ENCODE data around the gene FAM131A. TPM values are rescaled to one million over a fixed set of nuclear protein-coding genes. Genes with fewer than 3 reads are reported as not detected.

Gene FAM131A
- polyA plus RNA-seq, 3 donors: 7.6 to 16.5 (median 13.9) TPM

- 2 to 4% (median 3%) methylated on average over 34 to 42 of the region's 42 CpGs for WGBS, 3 donors
- no peak overlapping the region for H3K27ac ChIP-seq (ENCODE audit: low read depth, low read length)
Observed at GRCh38 chr3:184380627-184381260, 43.3 kb downstream of the FAM131A start.

GRCh38 chr3:184381261-184382224, 44.1 kb downstream of the FAM131A start:
- 12 to 58% (median 14%) methylated on average over 45 to 55 of the region's 55 CpGs for WGBS, 3 donors

GRCh38 chr3:184382326-184383032, 45.1 kb downstream of the FAM131A start:
- H3K27ac ChIP-seq (ENCODE audit: low read depth, low read length): no peak overlapping the region
- 87 to 96% (median 95%) methylated on average over 16 of the region's 16 CpGs for WGBS, 3 donors

More at GRCh38 chr3:184381261-184382224, 44.1 kb downstream of the FAM131A start:
- H3K27ac ChIP-seq (ENCODE audit: low read depth, low read length): no peak overlapping the region

GRCh38 chr3:184383033-184383740, 45.8 kb downstream of the FAM131A start:
- no peak overlapping the region for H3K27ac ChIP-seq (ENCODE audit: low read depth, low read length)
- 93 to 95% (median 94%) methylated on average over 15 of the region's 15 CpGs for WGBS, 3 donors

- WGBS, 3 donors: 80 to 87% (median 85%) methylated on average over 9 of the region's 9 CpGs
- no peak overlapping the region for H3K27ac ChIP-seq (ENCODE audit: low read depth, low read length)
Observed at GRCh38 chr3:184384342-184384741, 46.9 kb downstream of the FAM131A start.

- no peak overlapping the region for H3K27ac ChIP-seq (ENCODE audit: low read depth, low read length)
- 90 to 94% (median 92%) methylated on average over 8 of the region's 8 CpGs for WGBS, 3 donors
Observed at GRCh38 chr3:184384856-184385422, 47.5 kb downstream of the FAM131A start.

GRCh38 chr3:184386047-184386806, 48.8 kb downstream of the FAM131A start:
- 74 to 85% (median 81%) methylated on average over 30 to 37 of the region's 37 CpGs for WGBS, 3 donors
- H3K27ac ChIP-seq (ENCODE audit: low read depth, low read length): no peak overlapping the region

- 92 to 94% (median 93%) methylated on average over 12 of the region's 12 CpGs for WGBS, 3 donors
- H3K27ac ChIP-seq (ENCODE audit: low read depth, low read length): no peak overlapping the region
Observed at GRCh38 chr3:184387174-184387714, 49.8 kb downstream of the FAM131A start.

GRCh38 chr3:184388164-184388935, 51.0 kb downstream of the FAM131A start:
- 76 to 82% (median 79%) methylated on average over 8 of the region's 8 CpGs for WGBS, 3 donors
- H3K27ac ChIP-seq (ENCODE audit: low read depth, low read length): no peak overlapping the region

GRCh38 chr3:184388936-184389230, 51.5 kb downstream of the FAM131A start:
- WGBS, 3 donors: 75 to 85% (median 79%) methylated on average over 8 of the region's 8 CpGs
- H3K27ac ChIP-seq (ENCODE audit: low read depth, low read length): no peak overlapping the region

GRCh38 chr3:184389384-184389783, 52.0 kb downstream of the FAM131A start:
- no peak overlapping the region for H3K27ac ChIP-seq (ENCODE audit: low read depth, low read length)
- 56 to 78% (median 58%) methylated on average over 5 of the region's 5 CpGs for WGBS, 3 donors

- H3K27ac ChIP-seq (ENCODE audit: low read depth, low read length): no peak overlapping the region
- 85 to 94% (median 87%) methylated on average over 4 of the region's 5 CpGs for WGBS, 3 donors
Observed at GRCh38 chr3:184389935-184390528, 52.6 kb downstream of the FAM131A start.

- WGBS, 3 donors: 73 to 88% (median 85%) methylated on average over 3 of the region's 3 CpGs
Observed at GRCh38 chr3:184391266-184391665, 53.9 kb downstream of the FAM131A start.

GRCh38 chr3:184395320-184395660, 57.9 kb downstream of the FAM131A start:
- no peak overlapping the region for H3K27ac ChIP-seq (ENCODE audit: low read depth, low read length)
- 43 to 86% (median 82%) methylated on average over 5 of the region's 5 CpGs for WGBS, 3 donors

More at GRCh38 chr3:184391266-184391665, 53.9 kb downstream of the FAM131A start:
- no peak overlapping the region for H3K27ac ChIP-seq (ENCODE audit: low read depth, low read length)

Data from adipose tissue (tissue), 3 donors.